ENCODE results near the gene TM6SF1.
"Not testable (repeated sequence)": the region's sequence is repeated elsewhere in the genome, so short reads cannot be mapped to it uniquely, and the experiment has no call there.

TM6SF1 gene

DNA sequence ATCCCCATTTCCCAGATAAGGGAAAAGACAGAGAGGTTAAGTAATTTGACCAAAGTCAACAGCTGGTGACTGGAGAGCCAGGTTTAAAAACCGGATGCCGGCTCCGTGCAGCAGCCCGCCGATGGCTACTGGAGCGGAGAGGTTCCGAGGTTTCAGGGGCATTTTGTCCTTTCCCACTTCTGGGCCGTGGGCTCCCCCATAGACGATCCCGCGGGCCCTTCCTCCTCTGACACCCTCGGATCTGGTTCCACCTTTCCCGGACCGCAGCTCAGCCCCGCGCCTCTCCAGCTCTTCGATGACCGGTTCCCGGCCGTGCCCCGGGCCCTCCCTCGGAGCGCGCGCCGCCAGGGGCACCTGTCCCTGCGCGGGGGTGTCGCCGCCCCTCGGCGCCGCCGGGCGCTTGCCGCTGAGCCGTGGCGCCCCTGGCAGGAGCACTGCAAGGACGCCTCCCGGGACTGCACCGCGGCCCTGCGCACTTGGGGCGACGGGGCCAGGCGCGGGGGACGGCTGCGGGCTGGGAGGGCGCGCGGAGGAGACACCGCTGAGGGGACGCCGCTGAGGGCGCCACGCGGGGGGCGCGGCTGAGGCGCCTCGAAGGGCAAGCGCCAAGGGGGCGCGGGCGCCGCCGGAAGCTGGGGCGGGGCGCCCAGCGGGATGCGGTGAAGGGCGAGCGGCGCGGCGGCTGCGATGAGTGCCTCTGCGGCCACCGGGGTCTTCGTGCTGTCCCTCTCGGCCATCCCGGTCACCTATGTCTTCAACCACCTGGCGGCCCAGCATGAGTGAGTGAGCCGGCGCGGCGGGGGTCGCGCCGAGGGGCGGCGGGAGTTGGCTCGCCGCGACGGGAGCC is at the start of gene TM6SF1:
TSS of gene TM6SF1 (plus strand) at position 652 of the 847 bp plus-strand sequence. CDS start at position 688, 36 bp downstream.
- DNase-seq, result no peak

DNA sequence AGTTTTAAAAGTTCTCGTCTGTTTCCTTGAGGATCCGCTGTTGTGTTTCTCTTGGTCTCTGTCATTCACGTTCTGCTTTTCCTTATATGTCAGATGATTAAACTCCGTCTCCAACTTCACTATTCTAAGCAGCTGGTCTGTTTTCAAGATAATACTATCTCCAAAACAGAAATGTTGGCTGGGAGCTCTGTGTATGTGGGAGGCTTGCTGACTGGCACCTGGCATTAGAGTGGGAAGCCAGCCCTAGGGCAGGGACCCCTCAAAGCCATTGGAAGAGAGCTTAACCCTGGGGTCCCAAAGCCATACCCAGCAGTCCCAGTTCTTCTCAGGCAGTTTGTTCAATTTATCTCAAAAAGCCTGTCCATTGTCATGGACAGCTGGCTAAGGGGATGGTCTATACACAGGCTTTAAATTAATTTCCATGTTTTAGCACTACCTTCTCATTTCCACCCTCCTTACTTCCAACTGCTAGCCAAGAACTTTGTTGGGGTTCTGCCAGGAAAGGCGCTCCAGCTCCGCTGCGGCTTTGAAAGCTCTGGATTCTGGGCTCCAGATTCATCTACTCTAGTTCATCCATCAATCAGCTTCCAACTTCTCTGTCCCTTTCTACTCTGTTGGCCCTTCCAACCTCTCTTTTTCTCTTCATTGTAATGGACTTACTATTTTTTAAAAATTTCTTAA is 49.6 kb upstream of the TM6SF1 start:
- no peak for DNase-seq

DNA sequence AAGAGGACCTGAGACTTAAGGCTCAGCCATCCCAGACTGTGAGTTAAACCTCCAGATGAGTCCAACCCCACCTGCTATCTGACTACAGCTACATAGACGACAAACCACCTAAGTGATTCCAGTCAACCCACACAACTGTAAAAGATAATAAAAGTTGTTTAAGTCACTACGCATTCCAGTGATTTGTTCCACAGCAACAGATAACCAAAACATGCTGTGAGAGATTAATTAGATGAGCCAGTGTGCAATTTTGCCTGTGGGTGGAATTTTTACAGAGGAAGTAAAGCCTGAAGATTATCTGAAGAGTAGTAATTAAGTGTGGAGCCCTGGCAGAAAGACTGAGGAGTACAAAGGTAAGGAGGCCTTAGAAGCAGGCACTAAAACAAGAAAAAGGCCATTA is 45.8 kb upstream of the TM6SF1 start:
- peak; percentile 53 for DNase-seq

DNA sequence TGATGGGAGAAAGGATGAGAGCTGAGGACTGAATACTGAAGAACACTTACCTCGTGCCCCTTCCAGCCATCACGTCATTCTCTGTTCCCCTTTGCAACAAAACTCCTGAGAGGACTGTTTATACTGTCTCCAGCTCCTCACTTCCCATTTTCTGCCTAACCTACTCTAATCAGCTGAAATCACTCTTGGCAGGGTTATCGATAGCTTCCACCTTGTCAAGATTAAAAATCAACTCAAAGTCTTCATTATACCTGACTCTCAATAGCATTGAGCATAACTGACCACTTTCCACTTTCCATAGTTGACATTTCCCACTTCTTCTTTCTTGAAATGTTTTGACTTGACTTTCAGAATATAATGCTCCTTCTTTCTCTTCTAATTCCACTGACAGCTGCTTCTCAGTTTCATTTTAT is 44.7 kb upstream of the TM6SF1 start:
- DNase-seq, result no peak

DNA sequence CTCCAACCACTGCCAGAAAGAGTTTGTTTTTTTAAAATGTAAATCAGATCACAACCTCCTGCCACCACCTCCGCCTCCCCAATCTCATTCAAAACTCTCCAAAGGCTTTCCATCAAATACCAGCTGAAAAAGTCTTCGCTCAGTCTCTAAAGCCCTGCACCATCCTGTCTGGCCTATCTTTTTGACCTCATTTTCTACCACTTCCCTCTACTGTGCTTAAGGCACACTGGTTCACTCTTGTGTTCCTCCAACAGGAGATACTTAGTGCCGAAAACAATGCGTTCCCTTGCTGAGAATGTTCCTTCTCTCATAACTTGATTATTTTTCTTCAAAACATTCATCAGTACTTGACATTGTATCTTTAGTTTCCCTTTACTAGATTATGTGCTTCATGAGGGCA is 43.9 kb upstream of the TM6SF1 start:
- no peak for DNase-seq

DNA sequence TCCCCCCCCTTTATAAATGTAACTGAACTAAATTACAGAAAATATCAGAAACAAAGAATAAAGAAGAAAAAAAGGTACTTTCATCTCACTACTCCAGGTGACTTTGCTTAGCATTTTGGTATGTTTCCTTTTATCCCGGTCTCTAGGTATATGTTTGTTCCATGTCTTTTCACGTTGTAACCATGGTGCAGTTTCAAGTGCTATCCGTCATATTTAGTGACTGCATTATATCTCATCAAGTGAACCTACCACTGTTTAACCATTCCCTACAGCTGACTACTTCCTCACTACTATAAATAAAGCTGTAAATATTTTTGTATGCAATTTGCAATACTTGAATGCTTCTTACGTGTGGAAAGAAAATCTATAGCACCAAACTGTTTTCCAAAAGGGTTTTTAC is 42.6 kb upstream of the TM6SF1 start:
- DNase-seq, result peak; percentile 6

DNA sequence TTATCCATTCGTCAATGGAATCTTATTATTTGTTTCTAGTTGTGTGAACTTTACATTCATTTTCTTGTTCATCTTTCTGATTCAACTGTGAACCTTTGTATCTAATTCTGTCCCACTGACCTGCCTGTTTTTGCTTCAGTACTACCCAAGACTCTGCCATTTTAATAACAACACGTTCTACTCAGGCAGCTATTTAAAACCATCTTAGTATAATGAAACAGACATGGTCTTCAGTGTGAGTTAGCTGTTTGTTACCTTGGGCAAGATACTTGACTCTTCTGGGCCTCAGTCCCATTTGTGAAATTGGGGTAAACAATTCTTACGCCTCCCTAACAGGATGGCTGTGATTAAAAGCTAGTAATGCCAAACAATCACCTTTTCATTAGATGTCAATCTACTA is 42.0 kb upstream of the TM6SF1 start:
- no peak for DNase-seq

DNA sequence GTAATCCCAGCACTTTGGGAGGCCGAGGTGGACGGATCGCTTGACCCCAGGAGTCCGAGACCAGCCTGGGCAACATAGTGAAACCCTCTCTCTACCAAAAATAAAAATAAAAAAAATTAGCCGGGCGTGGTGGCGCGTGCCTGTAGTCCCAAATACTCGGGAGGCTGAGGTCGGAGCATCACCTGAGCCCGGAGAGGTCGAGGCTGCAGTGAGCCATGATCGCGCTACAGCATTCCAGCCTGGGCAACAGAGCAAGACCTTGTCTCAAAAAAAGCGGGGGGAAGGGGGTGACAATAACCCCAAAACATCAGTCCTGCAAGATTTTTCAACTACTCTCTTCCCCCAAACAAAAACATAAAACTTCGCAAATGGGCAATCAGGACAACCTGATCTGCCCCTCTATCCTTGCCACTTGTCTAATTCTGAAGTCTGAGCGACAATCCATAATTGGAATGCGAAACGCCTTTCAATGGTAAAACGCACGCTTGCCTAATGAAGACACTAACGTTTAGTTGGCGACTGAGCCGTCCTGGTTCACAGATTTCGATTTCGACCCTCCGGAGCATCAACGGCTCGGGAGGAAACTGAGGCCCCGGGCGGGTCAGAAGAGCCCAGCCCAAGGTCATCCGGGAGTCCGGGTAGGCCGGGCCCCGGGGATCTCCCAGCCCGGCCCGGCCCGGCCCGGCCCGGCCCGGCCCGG is 41.3 kb upstream of the TM6SF1 start:
- DNase-seq, result no peak

DNA sequence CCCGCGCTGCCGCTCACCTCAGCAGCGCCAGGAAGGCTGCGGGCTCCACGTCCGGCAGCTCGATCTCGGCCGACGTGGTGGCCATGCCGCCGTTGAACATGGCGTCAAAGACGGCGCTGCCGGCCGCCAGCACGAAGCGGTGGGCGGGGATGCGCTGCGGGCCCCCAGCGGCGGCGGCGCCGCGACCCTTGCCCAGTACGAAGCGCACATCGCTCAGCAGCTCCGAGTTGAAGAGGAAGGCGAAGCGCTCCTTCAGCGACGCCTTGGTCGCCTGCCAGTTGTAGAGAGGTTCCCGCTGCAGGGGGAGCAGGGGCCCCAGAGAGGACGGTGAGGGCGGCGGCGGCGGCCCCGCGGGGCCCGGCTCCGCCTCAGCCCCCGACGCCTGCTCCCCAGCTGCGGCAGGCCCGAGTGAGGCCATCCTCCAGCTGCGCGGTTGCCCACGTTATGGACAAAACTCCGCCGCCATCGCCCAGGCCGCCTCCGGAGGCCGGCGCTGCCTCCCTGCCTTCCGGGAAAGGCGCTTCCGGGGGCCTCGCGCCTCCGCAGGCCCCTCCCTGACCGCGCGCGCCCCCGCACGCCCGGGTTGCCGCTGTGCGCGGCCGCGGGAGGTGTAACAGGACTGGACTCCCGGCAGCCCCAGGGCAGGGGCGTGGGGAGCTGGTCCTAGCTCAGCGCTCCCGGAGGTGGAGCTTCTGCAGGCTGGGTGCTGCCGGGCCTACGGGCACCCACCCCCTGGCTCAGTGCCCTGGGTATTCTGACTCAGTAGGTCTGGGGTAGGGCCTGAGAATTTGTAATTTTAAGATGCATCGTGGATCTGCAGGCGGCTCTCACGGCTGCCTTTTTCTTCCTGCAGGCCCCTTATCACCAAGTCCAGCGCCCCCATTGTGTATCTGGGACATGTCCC is 40.5 kb upstream of the TM6SF1 start, which contains the start of gene BTBD1:
TSS of gene BTBD1 (minus strand) at position 519 of the 904 bp plus-strand sequence. CDS start at position 418, 101 bp downstream.
- DNase-seq, result peak; percentile 96

DNA sequence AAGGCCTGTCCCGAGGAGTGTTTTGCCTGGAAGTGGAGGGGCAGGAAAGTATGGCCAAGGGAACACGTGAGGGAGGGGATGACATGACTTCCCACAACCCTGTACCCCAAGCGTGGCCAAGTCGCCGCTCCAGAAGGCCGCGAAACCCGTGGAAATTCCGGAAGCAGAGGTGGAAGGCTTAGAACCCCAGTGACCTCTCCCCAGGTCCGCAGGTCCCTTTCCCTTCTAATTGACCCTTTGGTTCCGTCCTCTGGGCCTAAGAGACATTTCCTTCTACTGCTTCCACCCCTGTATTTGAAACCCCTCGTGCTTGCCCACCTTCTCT is 39.8 kb upstream of the TM6SF1 start:
- DNase-seq, result no peak

DNA sequence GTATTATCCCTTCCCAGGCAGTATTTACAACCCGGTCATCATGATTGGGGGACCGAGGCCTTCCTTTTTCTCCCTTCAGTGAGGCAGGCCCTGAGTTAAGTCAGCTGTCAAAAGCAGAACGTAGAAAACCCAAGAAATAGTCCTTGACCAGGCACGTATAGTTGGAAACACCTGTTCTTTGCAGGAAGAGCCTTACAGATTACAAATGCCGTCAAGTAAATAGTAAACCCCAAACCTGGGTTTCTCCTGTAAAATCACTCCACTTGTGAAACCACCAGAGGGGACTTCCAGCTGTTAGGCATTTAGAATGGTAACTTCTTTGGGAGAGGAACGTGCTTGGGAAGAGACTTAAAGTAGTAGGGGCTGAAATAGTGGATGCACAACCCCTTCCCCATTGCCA is 39.4 kb upstream of the TM6SF1 start:
- no peak for DNase-seq

DNA sequence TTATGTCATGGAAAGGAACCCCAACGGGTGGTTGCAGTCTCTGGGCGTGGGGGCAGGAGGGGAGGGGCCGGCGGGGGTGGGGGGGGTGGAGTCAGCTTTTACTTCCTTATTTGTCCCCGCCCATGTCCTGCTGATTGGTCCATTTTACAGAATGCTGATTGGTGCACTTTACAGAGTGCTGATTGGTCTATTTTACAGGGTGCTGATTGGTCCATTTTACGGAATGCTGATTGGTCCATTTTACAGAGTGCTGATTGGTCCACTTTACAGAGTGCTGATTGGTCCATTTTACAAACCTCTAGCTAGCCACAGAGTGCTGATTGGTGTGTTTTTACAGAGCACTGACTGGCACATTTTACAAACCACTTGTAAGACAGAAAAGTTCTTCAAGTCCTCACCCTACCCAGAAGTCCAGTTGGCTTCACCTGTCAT is 38.2 kb upstream of the TM6SF1 start:
- DNase-seq, result not testable (repeated sequence)

DNA sequence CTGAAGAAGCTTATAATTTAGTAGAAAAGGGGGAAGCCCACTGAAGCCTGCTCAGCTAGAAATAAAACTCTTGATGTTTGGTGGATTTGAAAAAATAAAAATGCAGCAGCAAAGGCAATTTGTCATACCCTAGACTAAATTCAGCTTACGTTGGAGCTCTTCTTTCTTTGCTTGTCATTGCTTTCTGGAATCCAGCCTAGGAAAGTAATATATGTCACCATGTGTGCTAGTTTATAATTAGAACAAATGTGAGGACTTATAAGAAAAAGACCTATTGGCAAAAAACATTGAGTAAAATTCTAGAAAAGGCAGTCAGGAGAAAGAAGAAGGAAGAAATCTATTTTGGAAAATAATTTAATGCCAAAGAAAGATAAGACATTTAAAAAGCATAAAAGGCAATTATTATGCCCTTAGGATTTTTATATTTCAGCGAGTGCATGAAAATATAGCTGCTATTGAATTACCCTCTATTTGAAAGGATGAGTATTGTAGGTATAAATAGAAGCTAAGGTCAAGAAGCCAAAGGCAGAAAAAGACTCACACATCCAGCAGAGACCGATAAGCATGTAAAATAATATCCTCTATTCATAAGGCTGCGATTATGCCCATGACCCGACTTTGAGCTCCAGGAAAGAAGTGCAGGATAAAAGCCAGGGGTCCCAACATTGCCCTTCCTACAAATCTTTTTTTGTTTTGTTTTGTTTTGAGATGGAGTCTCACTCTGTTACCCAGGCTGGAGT is 29.8 kb upstream of the TM6SF1 start:
- no peak for DNase-seq

DNA sequence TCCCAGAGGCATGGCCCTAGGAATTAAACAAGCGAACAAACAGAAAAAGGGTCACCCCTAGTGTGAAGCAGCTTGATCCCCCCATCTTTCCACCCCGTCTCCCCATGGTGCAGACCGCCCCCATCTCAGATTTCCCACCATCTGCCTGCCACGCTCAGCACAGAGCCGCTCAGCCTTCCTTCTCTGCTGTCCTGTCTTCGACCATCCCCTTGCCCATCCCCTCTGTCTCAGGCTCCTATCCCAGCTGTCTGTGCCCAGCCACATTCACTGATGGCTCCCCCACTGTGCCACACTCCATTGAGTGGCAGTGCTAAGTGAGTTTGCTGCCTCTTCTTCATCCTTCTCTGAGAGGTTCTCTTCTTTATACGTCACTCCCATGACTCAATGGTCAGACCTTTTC is 28.7 kb upstream of the TM6SF1 start:
- no peak for DNase-seq

DNA sequence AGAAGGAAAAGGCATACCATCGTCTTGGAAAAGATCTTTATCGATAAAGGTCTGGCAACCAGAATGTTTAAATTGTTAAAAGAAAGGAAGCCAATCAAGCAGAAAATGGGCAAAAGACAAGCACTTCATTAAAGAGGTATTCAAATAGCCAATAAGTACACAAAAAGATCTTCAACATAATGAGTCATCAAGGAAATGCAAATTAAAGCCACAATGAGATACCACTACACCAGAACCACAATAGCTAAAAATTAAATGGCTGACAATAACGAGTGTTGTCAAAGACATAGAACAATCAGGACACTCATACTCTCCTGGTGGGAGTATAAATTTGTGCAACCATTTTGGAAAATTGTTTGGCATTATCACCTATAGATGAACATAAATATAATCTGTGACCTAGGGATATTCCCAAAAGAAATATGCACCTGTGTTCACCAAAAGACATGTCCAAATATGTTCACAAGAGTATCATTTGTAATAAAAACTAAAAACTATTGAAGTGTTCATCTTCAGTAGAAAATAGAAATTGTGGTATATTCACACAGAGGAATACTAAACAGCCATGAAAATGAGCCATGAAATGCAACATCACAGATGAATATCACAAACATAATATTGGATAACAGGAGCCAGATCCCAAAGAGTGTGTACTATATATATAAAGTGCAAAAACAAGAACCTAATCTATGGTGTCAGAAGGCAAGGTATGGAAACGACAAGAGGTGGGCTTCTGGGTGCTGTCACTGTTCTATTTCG is 26.0 kb upstream of the TM6SF1 start:
- no peak for DNase-seq

DNA sequence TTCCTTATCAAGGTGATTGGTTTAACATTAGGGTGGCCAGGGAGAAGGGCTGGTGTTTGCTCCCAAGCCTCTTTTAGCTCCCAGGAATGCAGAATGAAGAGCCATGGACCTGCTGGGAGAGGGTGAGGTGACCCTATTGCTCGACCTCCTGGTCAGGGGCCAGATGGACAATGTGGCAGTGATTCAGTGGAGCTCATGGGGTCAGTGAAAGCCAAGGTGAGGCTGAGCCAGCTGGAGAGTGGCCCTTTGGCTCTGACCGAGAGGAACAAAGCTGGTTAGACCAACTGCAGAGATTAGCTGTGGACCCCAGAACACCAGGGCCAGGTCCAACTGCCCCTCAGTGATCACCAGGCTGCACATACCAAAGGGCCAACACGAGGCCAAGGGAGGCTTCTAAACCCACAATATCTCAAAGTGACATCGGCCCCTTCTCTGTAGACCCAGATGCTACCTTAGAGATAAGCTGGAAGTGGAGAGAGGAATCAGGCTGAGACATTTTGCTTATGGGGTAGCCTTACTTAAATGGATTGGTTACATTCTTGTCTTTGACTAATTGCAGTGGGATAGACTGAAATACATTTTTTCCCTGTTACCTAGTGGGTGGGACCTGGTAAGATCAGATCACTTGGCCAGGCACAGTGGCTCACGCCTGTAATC is 24.6 kb upstream of the TM6SF1 start:
- DNase-seq, result no peak

DNA sequence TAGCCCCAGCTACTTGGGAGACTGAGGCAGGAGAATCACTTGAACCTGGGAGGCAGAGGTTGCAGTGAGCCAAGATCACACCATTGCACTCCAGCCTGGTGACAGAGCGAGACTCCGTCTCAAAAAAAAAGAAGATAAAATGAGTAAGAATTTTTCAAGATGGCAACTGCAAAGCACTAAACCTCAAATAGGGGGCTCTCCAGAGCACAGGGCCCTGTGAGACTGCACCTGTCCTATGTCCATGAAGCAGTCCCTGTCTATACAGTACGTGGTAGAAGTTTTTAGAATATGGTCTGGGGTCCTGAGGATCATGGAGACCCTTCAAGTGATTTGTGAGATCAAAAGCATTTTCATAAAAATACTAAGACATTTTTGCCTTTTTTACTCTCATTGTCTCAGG is 22.0 kb upstream of the TM6SF1 start:
- DNase-seq, result not testable (repeated sequence)

DNA sequence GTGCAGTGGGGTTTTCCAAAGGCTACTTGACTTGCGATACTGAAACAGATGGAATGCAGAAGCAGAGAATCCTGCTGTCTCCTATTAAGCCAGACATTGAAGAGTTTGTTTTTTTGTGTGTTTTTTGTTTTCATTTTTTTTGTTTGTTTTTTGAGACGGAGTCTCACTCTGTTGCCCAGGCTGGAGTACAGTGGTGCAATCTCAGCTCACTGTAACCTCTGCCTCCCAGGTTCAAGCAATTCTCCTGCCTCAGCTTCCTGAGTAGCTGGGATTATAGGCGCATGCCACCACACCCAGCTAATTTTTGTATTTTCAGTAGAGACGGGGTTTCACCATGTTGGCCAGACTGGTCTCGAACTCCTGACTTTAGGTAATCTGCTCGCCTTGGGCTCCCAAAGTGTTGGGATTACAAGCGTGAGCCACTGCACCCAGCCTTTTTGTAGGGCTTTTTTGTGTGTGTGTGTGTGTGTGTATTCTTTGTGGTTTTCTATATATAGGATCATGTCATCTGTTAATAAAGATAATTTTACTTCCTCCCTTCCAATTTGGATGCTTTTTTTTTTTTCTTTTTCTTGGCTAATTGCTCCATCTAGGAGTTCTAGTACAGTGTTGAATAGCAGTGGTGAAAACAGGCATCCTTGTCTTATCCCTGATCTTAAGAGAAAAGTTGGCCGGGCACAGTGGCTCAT is 21.4 kb upstream of the TM6SF1 start:
- not testable (repeated sequence) for DNase-seq

DNA sequence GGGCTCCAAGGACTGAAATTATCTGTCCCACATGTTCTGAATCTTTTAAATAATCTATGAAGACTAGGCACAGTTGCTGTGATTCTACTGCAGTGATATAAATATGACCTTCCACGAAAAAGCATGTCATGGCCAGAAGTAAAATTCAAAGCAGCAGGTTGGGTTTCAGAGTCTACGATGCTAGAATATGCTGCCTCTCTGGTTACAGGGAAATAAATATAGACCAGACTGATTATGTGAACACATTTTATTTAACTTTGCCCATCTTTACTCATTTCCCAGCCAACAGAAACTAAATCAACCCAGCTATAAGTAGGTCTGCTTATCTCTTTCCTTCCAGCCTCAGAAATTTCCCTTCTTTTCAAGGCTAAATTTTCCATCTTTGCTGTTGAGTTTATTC is 19.9 kb upstream of the TM6SF1 start:
- DNase-seq, result no peak

DNA sequence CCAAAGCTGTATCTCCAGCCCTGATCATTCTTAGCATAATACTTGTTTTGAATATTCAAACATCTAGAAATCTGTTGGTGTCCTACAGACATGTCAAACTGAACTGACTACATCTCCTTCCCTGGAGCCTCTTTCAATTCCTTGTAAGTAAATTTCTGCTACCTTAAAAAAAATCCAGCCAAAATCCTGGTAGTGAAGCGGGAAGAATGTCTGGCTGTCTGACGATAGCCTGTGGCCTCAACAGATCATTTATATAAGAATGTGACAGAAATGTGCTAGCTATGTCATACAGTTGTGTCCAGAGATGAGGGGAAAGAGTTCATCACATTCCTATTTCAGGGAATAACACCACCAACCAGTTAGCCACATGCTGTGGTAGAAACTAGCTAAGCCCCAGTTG is 18.6 kb upstream of the TM6SF1 start:
- DNase-seq, result no peak

Measured in fibroblast of skin of right quadriceps (primary cell).